ENCODE measurements around the gene DROSHA. TPM values are rescaled to one million over a fixed set of nuclear protein-coding genes. Genes with fewer than 3 reads are reported as not detected.

The DROSHA gene
- total RNA-seq, 1 donor from 2014 or later = 50.1 TPM

- TF ChIP-seq CTCF (IDR thresholded peaks at IDR 0.05; ENCODE audit: insufficient read depth, low read length, poor library complexity, severe bottlenecking) = no peak
- Histone ChIP-seq H3K4me3 (ENCODE audit: low read depth, low read length) (no peak overlapping the region), H3K27me3 (ENCODE audit: control insufficient read depth, insufficient read depth, low read length) (no peaks in the 10 kb centered on the region), H3K36me3 (ENCODE audit: control insufficient read depth, insufficient read depth, low read length) (peaks cover 1% of the 10 kb centered on the region)
- DNase-seq (ENCODE audit: low read depth) = no peak
Observed at GRCh38 chr5:31516802-31517201, 15.1 kb downstream of the DROSHA start.

GRCh38 chr5:31511305-31511704 lies 20.6 kb downstream of the DROSHA start:
- DNase-seq (ENCODE audit: low read depth) = no peak
- no peaks in the 10 kb centered on the region for H3K27me3 ChIP-seq (ENCODE audit: control insufficient read depth, insufficient read depth, low read length)
- no peak for TF ChIP-seq CTCF (IDR thresholded peaks at IDR 0.05; ENCODE audit: insufficient read depth, low read length, poor library complexity, severe bottlenecking)
- no peak overlapping the region for H3K4me3 ChIP-seq (ENCODE audit: low read depth, low read length)
- H3K36me3 ChIP-seq (ENCODE audit: control insufficient read depth, insufficient read depth, low read length) = peaks cover 1% of the 10 kb centered on the region

GRCh38 chr5:31504529-31504928 lies 27.4 kb downstream of the DROSHA start:
- no peaks in the 10 kb centered on the region for H3K36me3 ChIP-seq (ENCODE audit: control insufficient read depth, insufficient read depth, low read length)
- no peak for DNase-seq (ENCODE audit: low read depth)
- TF ChIP-seq CTCF (IDR thresholded peaks at IDR 0.05; ENCODE audit: insufficient read depth, low read length, poor library complexity, severe bottlenecking) = no peak

GRCh38 chr5:31502506-31502905 lies 29.4 kb downstream of the DROSHA start:
- no peaks in the 10 kb centered on the region for H3K36me3 ChIP-seq (ENCODE audit: control insufficient read depth, insufficient read depth, low read length)
- no peak for DNase-seq (ENCODE audit: low read depth)
- no peaks in the 10 kb centered on the region for H3K27me3 ChIP-seq (ENCODE audit: control insufficient read depth, insufficient read depth, low read length)
- no peak overlapping the region for H3K4me3 ChIP-seq (ENCODE audit: low read depth, low read length)
- no peak for TF ChIP-seq CTCF (IDR thresholded peaks at IDR 0.05; ENCODE audit: insufficient read depth, low read length, poor library complexity, severe bottlenecking)

More at GRCh38 chr5:31504529-31504928, 27.4 kb downstream of the DROSHA start:
- Histone ChIP-seq H3K4me3 (ENCODE audit: low read depth, low read length) (no peak overlapping the region), H3K27me3 (ENCODE audit: control insufficient read depth, insufficient read depth, low read length) (no peaks in the 10 kb centered on the region)

GRCh38 chr5:31500256-31500655 lies 31.6 kb downstream of the DROSHA start:
- H3K4me3 ChIP-seq (ENCODE audit: low read depth, low read length) = no peak overlapping the region
- no peak for TF ChIP-seq CTCF (IDR thresholded peaks at IDR 0.05; ENCODE audit: insufficient read depth, low read length, poor library complexity, severe bottlenecking)
- no peak for DNase-seq (ENCODE audit: low read depth)
- H3K36me3 ChIP-seq (ENCODE audit: control insufficient read depth, insufficient read depth, low read length) = peaks cover 5% of the 10 kb centered on the region
- H3K27me3 ChIP-seq (ENCODE audit: control insufficient read depth, insufficient read depth, low read length) = no peaks in the 10 kb centered on the region

- DNase-seq (ENCODE audit: low read depth) = no peak
- peaks cover 5% of the 10 kb centered on the region for H3K36me3 ChIP-seq (ENCODE audit: control insufficient read depth, insufficient read depth, low read length)
- no peak for TF ChIP-seq CTCF (IDR thresholded peaks at IDR 0.05; ENCODE audit: insufficient read depth, low read length, poor library complexity, severe bottlenecking)
- no peaks in the 10 kb centered on the region for H3K27me3 ChIP-seq (ENCODE audit: control insufficient read depth, insufficient read depth, low read length)
- no peak overlapping the region for H3K4me3 ChIP-seq (ENCODE audit: low read depth, low read length)
Observed at GRCh38 chr5:31496891-31497290, 35.0 kb downstream of the DROSHA start.

All from kidney epithelial cell (primary cell).